Stimulated activated CD8-positive, alpha-beta memory T cell treated with anti-CD3 and anti-CD28 coated beads, Interleukin-7, amount 100 ng/mL, for 1 hour (primary cell): Measurements from ENCODE around the gene HOXA5.

ENCODE experiments used
- DNase-seq, 2 donors: peaks; one replicate each; pipeline ENCODE4 v3.0.0-alpha.2; 2020; ENCODE audit warnings: low read depth in 2 of 2

Gene HOXA5

DNA sequence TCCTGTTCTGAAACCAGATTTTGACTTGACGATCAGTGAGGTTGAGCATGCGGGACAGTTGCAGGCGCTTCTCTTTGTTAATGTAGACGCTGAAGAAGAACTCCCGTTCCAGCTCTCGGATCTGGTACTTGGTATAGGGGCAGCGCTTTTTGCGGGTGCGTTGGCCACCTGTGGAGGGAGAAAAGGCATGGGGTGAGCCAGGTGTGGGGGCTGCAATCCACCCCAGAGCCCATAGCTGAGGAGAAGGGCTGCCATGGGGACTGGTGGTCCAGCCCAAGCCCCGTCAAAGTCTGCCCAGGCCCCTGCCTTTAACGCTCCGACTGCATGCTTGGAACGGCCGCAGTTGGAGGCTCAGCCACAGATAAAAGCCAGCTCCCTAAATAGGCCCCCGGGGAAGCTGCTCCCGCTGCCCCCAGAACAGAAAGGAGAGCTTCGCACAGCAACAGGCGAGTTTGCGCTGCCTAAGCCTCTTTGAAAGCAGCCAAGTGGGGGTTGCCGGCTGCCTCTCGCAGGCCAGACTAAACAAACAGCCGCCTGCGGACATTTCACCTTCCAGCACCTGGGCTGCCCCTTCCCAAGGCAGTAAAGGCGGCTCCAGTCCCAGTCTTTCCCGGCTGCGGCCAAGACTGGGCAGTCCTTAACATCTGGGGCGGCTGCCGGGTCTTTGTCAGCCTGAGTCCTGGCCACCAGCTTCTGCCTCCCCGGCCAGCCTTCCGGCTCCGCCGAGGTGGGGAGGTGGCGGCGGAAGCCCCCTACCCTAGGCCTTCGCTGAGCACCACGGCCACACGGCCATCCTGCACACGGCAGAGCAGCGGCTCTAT, 39.6 kb upstream of the HOXA5 start:
- DNase-seq = no peak

GRCh38 chr7:27182285-27182841, 38.9 kb upstream of the HOXA5 start:
- no peak for DNase-seq

- DNase-seq = no peak
These were observed 38.4 kb upstream of the HOXA5 start for GRCh38 chr7:27181795-27182275.

DNA sequence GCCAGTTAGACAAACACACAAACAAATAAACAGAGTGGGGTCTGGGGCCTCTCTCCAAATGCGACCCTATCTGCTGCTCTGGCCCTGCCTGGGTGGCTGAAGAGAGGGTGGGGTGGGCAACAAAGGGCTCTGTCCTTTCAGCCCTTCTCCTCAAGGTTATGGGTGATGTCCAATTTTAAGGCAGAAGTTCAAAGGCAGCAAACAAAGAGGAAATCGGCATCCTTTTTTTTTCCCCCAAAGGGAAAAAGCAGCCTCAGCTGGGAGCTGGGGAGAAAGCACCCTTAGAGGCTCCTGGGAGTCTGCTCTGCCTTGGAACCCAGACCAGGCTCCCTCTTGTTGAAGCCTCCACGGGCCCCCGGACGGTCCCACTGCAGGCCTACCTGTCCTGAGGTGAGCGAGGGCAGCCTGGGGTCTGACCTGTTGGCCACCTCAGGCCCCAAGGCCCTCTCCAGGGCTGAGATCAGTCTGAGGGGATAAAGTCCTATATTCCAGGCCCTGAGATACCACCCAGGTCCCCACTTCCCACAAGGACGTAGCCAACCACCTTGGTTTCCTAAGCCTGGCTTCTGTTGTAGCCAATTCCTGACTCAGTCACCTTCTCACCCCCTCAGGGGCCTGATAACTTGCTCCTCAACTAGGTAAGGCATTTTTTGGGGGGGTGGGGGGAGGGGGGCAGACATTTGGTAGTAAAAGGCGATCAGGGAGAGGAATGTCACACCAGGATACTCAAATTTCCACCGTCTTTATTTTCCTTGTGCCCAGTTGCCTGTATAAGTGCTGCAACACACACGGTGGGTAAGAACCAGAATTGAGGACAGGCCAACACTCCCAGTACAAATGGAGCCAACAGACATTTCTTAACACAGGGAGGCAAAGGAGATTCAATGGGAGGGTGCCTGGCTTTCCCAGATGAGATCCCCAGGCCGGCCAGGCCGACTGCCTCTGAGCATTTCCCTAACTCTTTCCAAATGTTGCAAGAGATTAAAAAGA, 37.2 kb upstream of the HOXA5 start:
- DNase-seq = no peak

DNA sequence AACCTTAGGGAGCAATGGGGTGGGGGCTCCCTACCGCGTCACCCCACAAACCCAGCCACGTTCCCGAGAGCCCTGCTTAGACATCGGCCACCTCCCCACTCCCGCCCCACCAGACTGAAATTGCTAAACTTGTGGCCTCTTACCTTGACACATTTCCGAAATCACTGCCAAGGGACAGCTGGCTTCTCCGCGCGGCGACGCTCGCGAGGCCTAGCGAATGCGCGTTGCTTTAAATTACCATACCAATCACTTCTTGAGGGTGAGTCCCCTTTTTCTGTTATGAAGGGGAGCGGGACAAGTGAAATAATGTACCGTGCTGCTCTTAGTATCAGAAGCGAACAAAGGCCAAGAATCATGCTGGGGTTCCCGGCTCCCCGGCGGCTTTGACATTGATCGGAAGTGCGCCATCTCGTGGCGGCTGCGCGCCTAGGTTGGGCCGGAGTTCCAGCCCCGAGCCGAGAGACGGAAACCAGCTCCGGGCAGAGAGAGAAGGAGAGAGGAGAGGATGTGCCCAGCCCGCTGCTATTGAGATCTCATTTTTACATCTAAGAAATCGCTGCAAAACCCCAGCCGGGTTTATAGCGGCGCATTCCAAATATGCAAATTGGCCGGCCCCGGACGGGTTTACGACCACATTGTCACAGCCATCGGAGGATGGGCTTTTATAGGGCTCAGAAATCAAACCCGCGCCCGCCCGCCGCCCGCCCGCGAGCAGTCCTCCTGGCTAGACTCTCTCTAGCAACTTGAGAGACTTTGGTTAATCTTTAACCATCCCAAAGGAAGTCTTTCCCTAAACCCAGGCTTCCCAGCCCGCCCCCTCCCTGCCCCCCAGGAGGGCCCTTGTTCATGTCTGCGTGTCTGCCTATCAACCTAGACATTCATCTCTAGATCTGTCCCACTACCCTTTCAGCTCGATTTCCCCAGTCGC, 36.3 kb upstream of the HOXA5 start:
- DNase-seq = no peak

- no peak for DNase-seq
These were observed 35.5 kb upstream of the HOXA5 start for GRCh38 chr7:27179030-27179429.

GRCh38 chr7:27178366-27178765, 34.9 kb upstream of the HOXA5 start:
- DNase-seq = no peak

DNA sequence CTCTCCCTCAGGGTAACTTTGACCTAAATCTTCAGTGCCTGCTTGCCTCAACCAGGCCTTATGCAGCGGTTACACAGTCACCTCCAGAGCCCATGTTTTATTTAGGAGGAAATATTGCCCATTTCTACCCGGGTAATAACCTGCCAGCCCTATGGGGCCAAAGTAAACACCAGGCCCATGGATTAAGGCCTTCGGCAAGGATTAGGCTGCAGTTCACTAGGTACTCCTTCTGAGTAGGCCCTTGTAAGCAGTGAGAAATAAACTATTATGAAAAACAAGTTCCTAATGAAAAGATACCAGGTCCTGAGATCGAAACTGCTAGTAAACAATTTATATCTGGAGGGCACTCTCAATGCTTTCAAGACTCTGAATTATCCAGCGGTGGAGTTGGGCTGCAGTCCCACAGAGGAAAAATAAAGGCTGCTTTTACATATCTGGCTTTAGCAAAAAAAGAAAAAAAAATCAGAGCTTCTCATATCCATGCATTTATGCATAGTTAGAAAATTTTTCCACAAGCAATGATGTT, 34.4 kb upstream of the HOXA5 start:
- DNase-seq = no peak

DNA sequence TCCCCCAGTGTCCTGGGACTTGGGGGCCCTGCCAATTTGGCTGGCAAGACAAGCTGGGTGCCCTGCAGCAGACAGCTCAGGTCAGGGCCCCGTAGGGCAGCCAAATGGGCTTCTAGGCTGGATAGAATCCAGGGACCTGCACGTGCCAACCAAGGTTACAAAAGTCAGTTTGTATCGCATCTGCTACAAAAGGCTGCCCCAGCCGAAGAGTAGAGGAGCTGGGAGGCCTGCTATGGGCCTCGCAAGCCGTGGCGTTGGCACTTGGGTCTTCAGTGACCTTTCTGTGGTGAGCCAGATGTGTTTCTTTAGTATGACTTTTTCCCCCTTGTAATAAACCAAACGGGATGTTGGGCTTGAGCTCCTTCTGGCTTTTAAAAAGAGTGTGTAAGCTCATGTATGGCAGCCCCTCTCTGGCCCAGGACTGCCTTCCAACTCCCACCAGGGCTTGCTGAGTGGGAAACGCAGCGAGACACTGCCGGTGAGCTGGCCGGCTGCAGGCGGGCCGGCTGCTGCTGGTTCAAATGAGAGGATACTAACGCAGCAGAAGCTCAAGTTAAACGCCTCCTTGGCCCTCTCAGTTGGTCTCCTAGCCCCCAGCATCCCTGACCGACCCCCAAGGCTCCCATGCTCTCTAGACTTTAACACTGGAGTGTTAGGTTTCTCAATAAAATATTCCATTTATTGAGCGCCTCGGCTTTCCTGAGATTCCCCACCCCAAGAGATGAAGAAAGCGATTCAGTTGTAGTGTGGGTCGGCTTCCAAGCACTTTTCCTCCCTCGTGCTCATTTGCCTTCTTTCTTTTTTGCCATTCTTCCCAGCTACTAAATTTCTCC, 33.7 kb upstream of the HOXA5 start:
- DNase-seq = no peak

- no peak for DNase-seq
These were observed 33.0 kb upstream of the HOXA5 start for GRCh38 chr7:27176524-27176845.

DNA sequence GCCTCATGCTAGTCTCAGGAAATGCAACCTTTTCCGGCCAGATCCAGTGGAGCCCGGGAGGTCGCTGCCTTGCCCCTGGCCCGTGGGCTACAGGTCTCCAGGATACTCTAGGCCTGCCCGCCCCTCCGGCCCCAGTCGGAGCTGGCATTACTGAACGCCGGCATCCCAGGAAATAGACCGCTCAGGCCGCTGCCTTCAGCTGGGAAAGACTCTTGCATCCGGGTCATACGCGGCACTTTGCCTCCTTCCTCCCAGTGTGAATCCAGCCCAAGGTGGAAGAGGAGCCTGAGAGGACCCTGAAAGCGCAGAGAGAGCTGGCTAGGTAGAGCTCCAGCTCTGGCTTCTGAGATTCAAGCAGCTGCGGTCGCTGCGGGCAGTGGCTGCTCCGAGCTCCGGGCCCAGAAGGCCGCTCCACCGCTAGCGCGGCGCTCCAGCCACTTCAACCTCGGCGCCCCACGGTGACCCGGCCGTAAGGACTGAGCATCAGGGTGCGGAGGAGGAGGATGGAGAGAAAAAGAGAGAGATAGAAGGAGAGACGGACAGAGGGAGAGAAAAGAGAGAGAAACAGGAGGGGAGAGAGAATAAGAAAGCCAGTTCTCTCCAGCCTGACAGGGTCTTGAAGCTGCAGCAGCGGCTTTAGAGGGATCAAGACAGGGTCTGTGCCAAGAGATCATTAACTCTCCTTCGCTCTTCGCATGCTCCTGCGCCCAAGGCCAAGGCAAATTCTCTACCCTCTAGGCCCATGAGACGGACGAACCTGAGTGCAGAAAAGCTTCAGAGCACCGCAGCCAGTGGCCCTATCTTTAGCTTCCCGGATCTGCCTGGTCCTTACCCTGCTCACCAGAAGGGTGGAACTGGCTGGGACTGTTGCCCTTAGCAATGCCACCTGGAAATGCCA, 32.4 kb upstream of the HOXA5 start:
- no peak for DNase-seq

DNA sequence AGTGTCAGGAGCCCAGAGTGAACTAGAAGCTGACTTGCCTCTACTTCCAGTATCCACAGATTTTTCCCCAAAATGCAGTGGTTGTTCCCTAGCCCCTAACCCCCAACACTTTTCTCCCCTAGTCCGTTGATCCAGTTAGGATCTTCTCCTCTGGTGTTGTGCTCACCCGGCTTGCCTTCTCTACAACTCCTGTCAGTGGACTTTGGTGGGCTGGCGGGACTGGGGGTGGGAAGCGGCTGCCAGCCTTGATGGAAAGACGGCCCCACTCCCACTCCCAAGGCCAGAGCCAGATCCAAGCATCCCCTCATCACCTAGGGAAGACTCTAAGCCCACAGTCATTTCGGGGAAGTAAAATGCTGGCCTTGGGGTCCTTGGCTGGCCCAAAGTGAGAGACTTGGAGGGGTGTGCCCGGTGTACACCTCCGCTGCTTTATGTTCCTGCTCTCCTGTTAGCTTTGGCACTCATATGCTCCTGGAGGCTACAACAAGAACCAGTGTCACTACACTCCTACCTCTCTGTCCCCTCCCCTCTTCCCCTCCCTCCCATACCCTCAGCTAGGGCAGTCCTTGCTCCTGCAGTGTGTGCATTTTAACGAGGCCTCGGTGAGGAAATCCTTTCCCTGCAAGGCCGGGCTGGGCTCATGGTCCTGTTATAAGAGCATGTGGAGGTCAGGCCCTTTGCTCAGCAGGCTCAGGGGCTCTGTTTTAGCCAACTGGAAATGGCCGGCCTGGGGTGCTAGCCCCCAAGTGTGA, 31.6 kb upstream of the HOXA5 start:
- DNase-seq = no peak

DNA sequence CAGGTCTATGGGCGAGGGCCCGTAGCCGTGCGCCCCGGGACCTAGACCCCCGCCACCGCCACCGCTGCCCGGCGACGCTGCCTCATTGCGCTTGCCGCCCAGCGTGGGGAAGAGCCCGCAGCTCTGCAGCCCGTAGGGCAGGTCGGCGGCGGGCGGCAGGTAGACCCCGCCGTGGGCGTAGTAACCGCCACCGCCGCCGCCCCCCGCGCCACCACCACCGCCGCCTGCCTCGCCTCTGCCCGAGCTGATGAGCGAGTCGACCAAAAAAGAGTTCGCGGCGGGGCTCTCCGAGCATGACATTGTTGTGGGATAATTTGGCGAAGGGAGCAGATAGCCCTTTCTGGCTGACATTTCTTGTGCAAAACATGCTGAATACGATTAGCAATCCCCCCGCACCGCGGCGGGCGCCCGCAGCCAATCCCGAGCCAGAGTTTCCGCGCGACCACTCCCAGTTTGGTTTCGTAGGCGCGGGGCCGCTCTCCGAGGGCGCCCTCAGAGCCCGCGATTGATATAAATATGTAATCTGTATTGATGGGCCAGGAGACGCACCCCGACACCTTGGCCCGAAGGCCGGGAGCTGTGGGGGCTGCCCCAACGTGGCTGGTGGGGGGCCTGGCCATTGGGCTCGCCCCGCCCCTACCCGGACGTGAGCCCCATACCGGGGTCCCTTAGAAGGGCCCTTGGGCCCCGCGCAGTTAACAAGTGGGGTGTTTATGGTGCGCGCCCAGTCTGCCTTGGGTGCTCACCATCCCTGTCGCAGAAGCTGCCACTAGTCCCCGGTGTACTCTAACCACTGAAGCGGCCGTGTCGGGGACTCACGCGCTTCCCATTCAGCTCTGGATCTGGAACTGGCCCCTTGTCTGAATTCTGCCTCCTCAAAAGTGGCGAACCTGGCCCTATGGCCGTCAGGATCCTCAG, 30.7 kb upstream of the HOXA5 start, which contains the start of gene HOXA10:
HOXA10 (minus strand) TSS at position 365 of the 918 bp plus-strand sequence; CDS start at position 351, 14 bp downstream.
- no peak for DNase-seq

- DNase-seq = no peak
These were observed 30.1 kb upstream of the HOXA5 start for GRCh38 chr7:27173511-27173955.

DNA sequence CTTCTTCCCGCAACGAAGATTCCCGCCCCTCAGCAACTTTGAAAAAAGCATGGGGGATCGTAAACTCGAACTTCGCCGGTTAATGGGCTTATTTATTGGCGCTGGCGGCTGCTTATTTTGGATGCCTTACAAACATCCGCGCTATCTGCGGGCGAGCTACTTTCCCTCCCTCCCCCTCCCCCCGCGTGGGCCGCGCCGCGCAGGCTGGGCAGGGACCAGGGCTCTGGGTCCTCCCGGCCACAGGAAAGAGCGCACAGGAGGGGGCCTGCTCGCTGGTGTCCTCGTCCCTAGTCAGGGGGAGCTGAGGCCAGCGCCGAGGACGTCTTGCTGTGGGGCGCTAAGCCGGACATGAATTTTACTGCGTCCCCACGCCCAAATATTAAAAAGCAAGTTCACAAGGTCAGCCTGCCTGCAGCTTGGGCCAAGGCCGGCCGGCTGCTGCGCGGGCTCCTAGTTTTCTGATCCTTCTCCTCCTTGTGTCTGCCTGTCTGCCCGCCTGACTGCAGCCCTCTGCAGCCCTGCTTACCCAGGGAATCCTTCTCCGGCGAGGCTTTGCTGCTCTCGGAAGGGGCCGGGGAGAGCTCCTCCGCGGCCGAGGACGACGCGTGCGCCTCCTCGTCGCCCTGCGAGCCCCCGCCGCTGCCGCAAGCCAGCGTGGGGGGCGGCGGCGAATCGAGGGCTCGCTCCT, 29.5 kb upstream of the HOXA5 start:
- no peak for DNase-seq

DNA sequence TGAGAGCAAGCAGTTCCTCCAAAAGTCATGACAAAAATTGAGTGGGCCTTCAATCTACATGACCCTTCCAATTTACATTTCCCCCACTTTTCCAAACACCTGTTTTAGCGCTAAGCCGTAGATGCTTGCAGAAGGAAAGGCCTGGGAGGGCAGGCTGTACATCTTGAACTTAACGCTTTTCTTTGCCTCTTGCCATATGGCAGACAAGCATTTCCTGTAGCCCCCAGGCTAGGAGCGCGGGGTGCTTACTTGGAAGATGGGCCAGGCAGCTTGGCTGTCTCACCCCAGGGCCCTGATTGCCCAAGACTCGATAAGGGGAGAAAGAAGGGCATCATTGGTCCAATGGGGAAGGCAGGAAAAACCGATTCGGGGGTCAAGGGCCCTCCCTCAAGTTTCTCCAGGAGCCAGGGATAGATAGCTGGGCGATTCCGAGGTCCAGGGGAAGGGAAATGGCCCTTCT, 28.9 kb upstream of the HOXA5 start:
- no peak for DNase-seq
